ENCODE measurements around the gene B3GNT8. TPM values are rescaled to one million over a fixed set of nuclear protein-coding genes. Genes with fewer than 3 reads are reported as not detected.
A peak's percentile ranks its signal among the peaks of the same experiment; 100 is the strongest.

The B3GNT8 gene
- total RNA-seq, 1 donor from 2014 or later = 5.1 TPM

DNA sequence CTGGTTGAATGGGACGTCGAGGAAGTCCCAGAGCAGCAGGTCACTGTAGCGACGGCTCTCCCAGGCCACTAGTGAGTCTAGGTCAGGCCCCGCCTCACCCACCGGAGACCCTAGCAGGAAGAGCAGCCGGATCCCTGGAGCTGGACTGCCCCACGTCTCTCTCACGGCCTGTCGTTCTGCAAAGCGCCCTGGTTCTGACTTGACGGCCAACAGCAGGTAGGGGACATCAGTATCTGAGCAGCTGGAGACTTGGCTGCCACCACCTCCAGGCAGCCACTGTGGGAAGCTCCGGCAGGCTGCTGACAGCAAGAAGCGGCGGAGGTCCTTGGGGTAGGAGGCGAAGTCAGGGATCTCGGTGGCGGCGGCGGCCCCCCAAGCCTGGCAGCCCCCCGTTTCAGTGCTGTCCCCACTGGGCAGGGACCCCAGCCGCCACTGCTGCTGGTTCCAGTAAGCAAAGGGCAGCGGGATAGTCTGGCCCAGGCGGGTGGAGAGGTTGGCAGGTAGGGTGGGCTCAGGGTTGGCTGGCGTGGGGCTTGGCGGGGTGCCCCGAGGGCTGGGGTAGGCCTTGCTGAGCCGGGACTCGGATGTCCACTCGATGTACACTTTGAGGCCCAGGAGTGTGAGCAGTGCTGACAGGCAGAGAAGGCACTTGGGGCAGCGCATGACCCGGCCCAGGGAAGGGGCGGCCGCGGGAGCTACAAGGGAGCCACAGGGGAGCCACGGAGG lies 895 bp downstream of the B3GNT8 start:
- TF ChIP-seq, protein P1, sequence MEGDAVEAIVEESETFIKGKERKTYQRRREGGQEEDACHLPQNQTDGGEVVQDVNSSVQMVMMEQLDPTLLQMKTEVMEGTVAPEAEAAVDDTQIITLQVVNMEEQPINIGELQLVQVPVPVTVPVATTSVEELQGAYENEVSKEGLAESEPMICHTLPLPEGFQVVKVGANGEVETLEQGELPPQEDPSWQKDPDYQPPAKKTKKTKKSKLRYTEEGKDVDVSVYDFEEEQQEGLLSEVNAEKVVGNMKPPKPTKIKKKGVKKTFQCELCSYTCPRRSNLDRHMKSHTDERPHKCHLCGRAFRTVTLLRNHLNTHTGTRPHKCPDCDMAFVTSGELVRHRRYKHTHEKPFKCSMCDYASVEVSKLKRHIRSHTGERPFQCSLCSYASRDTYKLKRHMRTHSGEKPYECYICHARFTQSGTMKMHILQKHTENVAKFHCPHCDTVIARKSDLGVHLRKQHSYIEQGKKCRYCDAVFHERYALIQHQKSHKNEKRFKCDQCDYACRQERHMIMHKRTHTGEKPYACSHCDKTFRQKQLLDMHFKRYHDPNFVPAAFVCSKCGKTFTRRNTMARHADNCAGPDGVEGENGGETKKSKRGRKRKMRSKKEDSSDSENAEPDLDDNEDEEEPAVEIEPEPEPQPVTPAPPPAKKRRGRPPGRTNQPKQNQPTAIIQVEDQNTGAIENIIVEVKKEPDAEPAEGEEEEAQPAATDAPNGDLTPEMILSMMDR (IDR thresholded peaks at IDR 0.05; ENCODE audit: unreplicated experiment) = no peak
- Mint-ChIP-seq H3K27me3 (ENCODE audit: low read depth) (no peaks in the 10 kb centered on the region), H3K9me3 (no peaks in the 10 kb centered on the region), H3K27ac (peak overlapping the region; percentile 93), H3K36me3 (peaks cover 16% of the 10 kb centered on the region), H3K4me3 (peak overlapping the region; percentile 81), H3K4me1 (peaks cover 20% of the 10 kb centered on the region)
- no peak for DNase-seq (ENCODE audit: low spot score in 2 of 2, unreplicated experiment in 2 of 2)

DNA sequence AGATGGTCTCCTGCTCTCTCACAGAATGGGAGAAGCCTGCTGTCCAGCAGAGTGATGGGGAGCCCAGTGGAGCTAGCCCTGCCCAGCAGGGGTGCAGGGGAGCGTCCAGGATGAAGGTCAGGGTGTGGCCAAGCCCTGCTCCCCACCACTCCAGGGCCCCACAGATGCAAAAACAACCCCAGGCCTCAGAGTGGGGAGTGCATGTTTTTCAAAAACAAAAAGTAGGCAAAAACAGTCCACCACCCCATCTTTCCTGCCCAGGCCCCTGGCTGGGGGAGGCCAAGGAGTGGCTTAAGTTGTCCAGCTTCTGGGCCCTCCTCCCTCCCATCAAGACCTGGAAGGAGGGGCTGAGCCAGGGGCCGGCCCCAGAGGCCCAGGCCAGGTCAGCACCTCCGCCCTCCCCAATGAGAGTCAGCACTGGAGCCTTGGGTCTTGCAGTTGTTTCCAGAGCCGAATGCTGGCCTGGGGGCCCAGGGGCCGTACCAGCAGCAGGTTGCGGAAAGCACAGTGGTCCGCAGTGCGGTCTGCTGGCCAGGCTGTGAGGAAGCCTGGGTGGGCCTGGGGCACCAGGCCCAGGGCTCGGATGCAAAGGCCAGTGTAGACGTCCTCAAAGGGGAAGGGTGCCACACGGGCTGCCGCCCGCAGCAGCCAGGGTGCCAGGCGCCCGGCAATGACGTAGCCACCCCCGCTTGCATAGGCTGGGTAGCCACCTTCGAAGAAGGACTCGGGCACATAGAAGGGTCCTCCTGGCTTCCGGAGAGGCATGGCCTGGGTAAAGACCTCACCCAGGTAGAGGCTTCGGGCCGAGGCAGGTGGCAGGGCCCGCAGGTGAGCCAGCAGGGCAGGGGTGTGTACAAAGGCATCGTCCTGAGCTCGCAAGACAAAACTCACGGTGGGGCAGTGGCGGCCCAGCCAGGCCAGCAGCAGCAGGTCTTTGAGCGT lies 1.7 kb downstream of the B3GNT8 start:
- peaks cover 20% of the 10 kb centered on the region for H3K36me3 Mint-ChIP-seq
- H3K27ac Mint-ChIP-seq = peak overlapping the region; percentile 16
- no peaks in the 10 kb centered on the region for H3K9me3 Mint-ChIP-seq
- TF ChIP-seq, protein P1 (IDR thresholded peaks at IDR 0.05; ENCODE audit: unreplicated experiment) = no peak
- H3K4me1 Mint-ChIP-seq = peaks cover 20% of the 10 kb centered on the region
- no peaks in the 10 kb centered on the region for H3K27me3 Mint-ChIP-seq (ENCODE audit: low read depth)
- DNase-seq (ENCODE audit: low spot score in 2 of 2, unreplicated experiment in 2 of 2) = no peak
- peak overlapping the region; percentile 81 for H3K4me3 Mint-ChIP-seq

DNA sequence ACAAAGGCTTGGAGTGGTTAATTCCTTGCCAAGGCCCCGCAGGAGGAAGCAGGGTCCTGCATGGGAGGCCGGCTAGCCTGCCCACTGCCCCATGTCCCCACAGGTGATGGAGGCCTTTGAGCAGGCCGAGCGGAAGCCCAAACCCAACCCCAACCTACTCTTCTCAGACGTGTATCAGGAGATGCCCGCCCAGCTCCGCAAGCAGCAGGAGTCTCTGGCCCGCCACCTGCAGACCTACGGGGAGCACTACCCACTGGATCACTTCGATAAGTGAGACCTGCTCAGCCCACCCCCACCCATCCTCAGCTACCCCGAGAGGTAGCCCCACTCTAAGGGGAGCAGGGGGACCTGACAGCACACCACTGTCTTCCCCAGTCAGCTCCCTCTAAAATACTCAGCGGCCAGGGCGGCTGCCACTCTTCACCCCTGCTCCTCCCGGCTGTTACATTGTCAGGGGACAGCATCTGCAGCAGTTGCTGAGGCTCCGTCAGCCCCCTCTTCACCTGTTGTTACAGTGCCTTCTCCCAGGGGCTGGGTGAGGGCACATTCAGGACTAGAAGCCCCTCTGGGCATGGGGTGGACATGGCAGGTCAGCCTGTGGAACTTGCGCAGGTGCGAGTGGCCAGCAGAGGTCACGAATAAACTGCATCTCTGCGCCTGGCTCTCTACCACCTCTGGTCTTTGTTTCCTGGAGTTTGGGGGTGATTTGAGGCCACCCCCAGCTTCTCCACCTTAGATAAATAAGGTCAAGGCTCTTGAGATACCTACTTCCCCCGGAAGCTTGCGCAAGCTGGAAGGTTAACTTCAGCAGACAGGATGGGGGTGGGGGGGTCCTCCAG lies 2.6 kb downstream of the B3GNT8 start:
- TF ChIP-seq, protein P1 (IDR thresholded peaks at IDR 0.05; ENCODE audit: unreplicated experiment) = no peak
- H3K4me1 Mint-ChIP-seq = peaks cover 20% of the 10 kb centered on the region
- H3K9me3 Mint-ChIP-seq = no peaks in the 10 kb centered on the region

DNA sequence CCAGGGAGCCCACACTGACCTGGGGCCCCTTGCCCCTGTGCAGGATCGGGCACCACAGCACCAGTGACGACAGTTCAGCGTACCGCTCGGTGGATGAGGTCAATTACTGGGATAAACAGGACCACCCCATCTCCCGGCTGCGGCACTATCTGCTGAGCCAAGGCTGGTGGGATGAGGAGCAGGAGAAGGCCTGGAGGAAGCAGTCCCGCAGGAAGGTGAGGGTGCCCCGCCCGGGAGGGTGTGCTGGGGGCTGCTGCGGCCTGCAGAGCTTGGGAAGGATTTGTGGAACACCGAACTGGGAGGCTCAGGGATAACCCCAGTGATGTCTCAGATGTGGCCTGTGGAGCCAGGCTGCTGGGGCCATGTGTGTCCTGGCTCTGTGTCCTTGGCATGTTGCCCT lies 4.2 kb downstream of the B3GNT8 start:
- no peak for DNase-seq (ENCODE audit: low spot score in 2 of 2, unreplicated experiment in 2 of 2)
- Mint-ChIP-seq H3K9me3 (no peaks in the 10 kb centered on the region), H3K4me1 (peaks cover 13% of the 10 kb centered on the region), H3K27me3 (ENCODE audit: low read depth) (no peaks in the 10 kb centered on the region), H3K36me3 (peaks cover 26% of the 10 kb centered on the region), H3K27ac (no peak overlapping the region), H3K4me3 (no peak overlapping the region)
- TF ChIP-seq, protein P1 (IDR thresholded peaks at IDR 0.05; ENCODE audit: unreplicated experiment) = no peak

More for the DNA sequence above, 2.6 kb downstream of the B3GNT8 start:
- no peak for DNase-seq (ENCODE audit: low spot score in 2 of 2, unreplicated experiment in 2 of 2)
- Mint-ChIP-seq H3K4me3 (no peak overlapping the region), H3K27me3 (ENCODE audit: low read depth) (no peaks in the 10 kb centered on the region), H3K27ac (no peak overlapping the region), H3K36me3 (peaks cover 20% of the 10 kb centered on the region)

DNA sequence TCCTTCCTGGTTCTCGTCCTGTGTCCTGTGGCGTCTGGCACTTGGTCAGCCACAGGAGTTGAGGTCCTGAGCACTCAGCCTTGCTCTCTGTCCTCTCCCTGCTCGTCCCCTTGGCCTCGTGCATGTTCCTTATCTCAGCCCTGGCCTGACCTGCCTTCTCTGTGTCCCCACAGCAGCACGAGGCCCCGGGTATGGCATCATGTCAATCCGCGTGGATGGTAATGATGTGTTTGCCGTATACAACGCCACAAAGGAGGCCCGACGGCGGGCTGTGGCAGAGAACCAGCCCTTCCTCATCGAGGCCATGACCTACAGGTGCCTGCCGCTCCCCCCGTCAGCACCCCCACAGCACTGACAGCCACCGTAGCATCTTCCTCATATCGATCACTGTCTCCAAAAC lies 4.7 kb downstream of the B3GNT8 start:
- Mint-ChIP-seq H3K27me3 (ENCODE audit: low read depth) (no peaks in the 10 kb centered on the region), H3K27ac (no peak overlapping the region), H3K36me3 (peaks cover 27% of the 10 kb centered on the region), H3K4me1 (peaks cover 8% of the 10 kb centered on the region), H3K9me3 (no peaks in the 10 kb centered on the region), H3K4me3 (no peak overlapping the region)
- no peak for DNase-seq (ENCODE audit: low spot score in 2 of 2, unreplicated experiment in 2 of 2)
- TF ChIP-seq, protein P1 (IDR thresholded peaks at IDR 0.05; ENCODE audit: unreplicated experiment) = no peak
